ENCODE measurements around the gene HOXA5. TPM values are rescaled to one million over a fixed set of nuclear protein-coding genes. Genes with fewer than 3 reads are reported as not detected.
A peak's percentile ranks its signal among the peaks of the same experiment; 100 is the strongest.

HOXA5 gene
- total RNA-seq, 4 donors from 2014 or later = 10.7 to 61.0 (median 18.9) TPM

GRCh38 chr7:27095897-27096767 is 47.3 kb downstream of the HOXA5 start, which contains the start of gene HOXA1:
Gene HOXA1, minus strand, starts transcription at chr7:27096000. Its CDS starts 88 bp downstream, at chr7:27095912.
- H3K27ac ChIP-seq = peak within 1 kb of the TSS; percentile 59 to 74
- no peaks in the 10 kb centered on the region for H3K9me3 ChIP-seq
- peak within 1 kb of the TSS; percentile 64 to 72 for H3K4me3 ChIP-seq
- peaks cover 8 to 13% of the 10 kb centered on the region in 2 donors for H3K4me1 ChIP-seq
- H3K36me3 ChIP-seq = no peaks in the 10 kb centered on the region
- intact Hi-C loops (cut with DNase I; ENCODE audit: low total_unique reads) = loop anchor here (10.0 kb wide), 1 partner anchor 49 kb away; the partner anchor contains the start of genes HOXA5 and HOXA6
- H3K27me3 ChIP-seq = no peaks in the 10 kb centered on the region
- TF ChIP-seq POLR2A (IDR thresholded peaks at IDR 0.05) (peak in 1 of 2 donors; percentile 50), CTCF (IDR thresholded peaks at IDR 0.05) (no peak)
- DNase-seq = peak; percentile 76

- Histone ChIP-seq H3K27ac (no peak overlapping the region), H3K4me1 (peaks cover 8 to 13% of the 10 kb centered on the region in 2 donors), H3K27me3 (no peaks in the 10 kb centered on the region), H3K9me3 (no peaks in the 10 kb centered on the region), H3K4me3 (peak overlapping the region; percentile 64 to 72), H3K36me3 (no peaks in the 10 kb centered on the region)
- intact Hi-C loops (cut with DNase I; ENCODE audit: low total_unique reads) = loop anchor here (10.0 kb wide), 1 partner anchor 50 kb away; the partner anchor contains the start of genes HOXA5 and HOXA6
- DNase-seq = no peak
- TF ChIP-seq POLR2A (IDR thresholded peaks at IDR 0.05) (no peak), CTCF (IDR thresholded peaks at IDR 0.05) (no peak)
Observed at GRCh38 chr7:27095050-27095896, 48.2 kb downstream of the HOXA5 start.

- peaks cover 0 to 4% of the 10 kb centered on the region in 2 donors for H3K27me3 ChIP-seq
- H3K4me3 ChIP-seq = no peak overlapping the region
- H3K4me1 ChIP-seq = peaks cover 8 to 13% of the 10 kb centered on the region in 2 donors
- no peaks in the 10 kb centered on the region for H3K9me3 ChIP-seq
- H3K27ac ChIP-seq = no peak overlapping the region
- DNase-seq = no peak
- TF ChIP-seq POLR2A (IDR thresholded peaks at IDR 0.05) (no peak), CTCF (IDR thresholded peaks at IDR 0.05) (no peak)
- no peaks in the 10 kb centered on the region for H3K36me3 ChIP-seq
- intact Hi-C loops (cut with DNase I; ENCODE audit: low total_unique reads) = loop anchor here (10.0 kb wide), 1 partner anchor 50 kb away; the partner anchor contains the start of genes HOXA5 and HOXA6
Observed at GRCh38 chr7:27094304-27095049, 49.0 kb downstream of the HOXA5 start.

GRCh38 chr7:27093184-27093895 is 50.1 kb downstream of the HOXA5 start:
- Histone ChIP-seq H3K27ac (no peak overlapping the region), H3K9me3 (no peaks in the 10 kb centered on the region), H3K27me3 (peaks cover 2 to 11% of the 10 kb centered on the region in 2 donors), H3K36me3 (no peaks in the 10 kb centered on the region), H3K4me1 (peaks cover 8 to 13% of the 10 kb centered on the region in 2 donors), H3K4me3 (no peak overlapping the region)
- intact Hi-C loops (cut with DNase I; ENCODE audit: low total_unique reads) = loop anchor here (10.0 kb wide), 1 partner anchor 51 kb away; the partner anchor contains the start of genes HOXA5 and HOXA6
- TF ChIP-seq CTCF (IDR thresholded peaks at IDR 0.05) (no peak), POLR2A (IDR thresholded peaks at IDR 0.05) (no peak)
- no peak for DNase-seq
